ENCODE measurements around the gene MYO5B.

The MYO5B gene

GRCh38 chr18:49878567-49879270 lies 316.2 kb downstream of the MYO5B start:
- Histone ChIP-seq H3K9me3 (replicated peaks; ENCODE audit: insufficient read depth, low read length) (no peaks in the 10 kb centered on the region), H3K9me2 (replicated peaks; ENCODE audit: insufficient read depth, low read length) (no peaks in the 10 kb centered on the region), H3K9ac (ENCODE audit: low read length) (no peak overlapping the region), H3K36me3 (replicated peaks; ENCODE audit: insufficient read depth, low read length) (no peaks in the 10 kb centered on the region), H4K20me1 (ENCODE audit: insufficient read depth, low read length) (no peaks in the 10 kb centered on the region), H3K27me3 (replicated peaks; ENCODE audit: insufficient read depth, low read length) (no peaks in the 10 kb centered on the region), H3F3A (ENCODE audit: insufficient read depth, low read length) (peaks cover 5% of the 10 kb centered on the region), H3K4me1 (ENCODE audit: low read length) (peaks cover 12% of the 10 kb centered on the region), H2AFZ (ENCODE audit: low read length) (no peak overlapping the region), H3K4me2 (ENCODE audit: low read depth, low read length) (no peak overlapping the region), H3K27ac (ENCODE audit: low read length) (no peak overlapping the region), H3K4me3 (ENCODE audit: low read length) (no peak overlapping the region), H3K79me2 (ENCODE audit: low read length) (no peaks in the 10 kb centered on the region)
- TF ChIP-seq CTCF (IDR thresholded peaks at IDR 0.05; ENCODE audit: low read length) (no peak), EZH2 (optimal IDR thresholded peaks at IDR 0.05; ENCODE audit: low read depth, low read length) (no peak), EZH2phosphoT487 (IDR thresholded peaks at IDR 0.05; ENCODE audit: low read length) (no peak)
- DNase-seq = no peak

GRCh38 chr18:49878015-49878414 lies 316.9 kb downstream of the MYO5B start:
- Histone ChIP-seq H3K79me2 (ENCODE audit: low read length) (no peaks in the 10 kb centered on the region), H3K4me3 (ENCODE audit: low read length) (no peak overlapping the region), H3K27me3 (replicated peaks; ENCODE audit: insufficient read depth, low read length) (no peaks in the 10 kb centered on the region), H2AFZ (ENCODE audit: low read length) (no peak overlapping the region), H3K9ac (ENCODE audit: low read length) (no peak overlapping the region), H3K9me3 (replicated peaks; ENCODE audit: insufficient read depth, low read length) (no peaks in the 10 kb centered on the region), H3K4me1 (ENCODE audit: low read length) (peaks cover 12% of the 10 kb centered on the region), H3K4me2 (ENCODE audit: low read depth, low read length) (no peak overlapping the region), H3F3A (ENCODE audit: insufficient read depth, low read length) (peaks cover 5% of the 10 kb centered on the region), H3K9me2 (replicated peaks; ENCODE audit: insufficient read depth, low read length) (no peaks in the 10 kb centered on the region), H4K20me1 (ENCODE audit: insufficient read depth, low read length) (no peaks in the 10 kb centered on the region), H3K27ac (ENCODE audit: low read length) (no peak overlapping the region), H3K36me3 (replicated peaks; ENCODE audit: insufficient read depth, low read length) (no peaks in the 10 kb centered on the region)
- TF ChIP-seq EZH2 (optimal IDR thresholded peaks at IDR 0.05; ENCODE audit: low read depth, low read length) (no peak), EZH2phosphoT487 (IDR thresholded peaks at IDR 0.05; ENCODE audit: low read length) (no peak), CTCF (IDR thresholded peaks at IDR 0.05; ENCODE audit: low read length) (no peak)
- no peak for DNase-seq

GRCh38 chr18:49876536-49876935 lies 318.4 kb downstream of the MYO5B start:
- Histone ChIP-seq H3K27me3 (replicated peaks; ENCODE audit: insufficient read depth, low read length) (no peaks in the 10 kb centered on the region), H3K9me3 (replicated peaks; ENCODE audit: insufficient read depth, low read length) (no peaks in the 10 kb centered on the region), H3K27ac (ENCODE audit: low read length) (no peak overlapping the region), H3K4me1 (ENCODE audit: low read length) (peaks cover 12% of the 10 kb centered on the region), H2AFZ (ENCODE audit: low read length) (no peak overlapping the region), H3K4me3 (ENCODE audit: low read length) (no peak overlapping the region), H3K36me3 (replicated peaks; ENCODE audit: insufficient read depth, low read length) (no peaks in the 10 kb centered on the region), H4K20me1 (ENCODE audit: insufficient read depth, low read length) (no peaks in the 10 kb centered on the region), H3K9me2 (replicated peaks; ENCODE audit: insufficient read depth, low read length) (no peaks in the 10 kb centered on the region), H3F3A (ENCODE audit: insufficient read depth, low read length) (peaks cover 5% of the 10 kb centered on the region), H3K4me2 (ENCODE audit: low read depth, low read length) (no peak overlapping the region), H3K9ac (ENCODE audit: low read length) (no peak overlapping the region), H3K79me2 (ENCODE audit: low read length) (no peaks in the 10 kb centered on the region)
- no peak for DNase-seq
- TF ChIP-seq EZH2phosphoT487 (IDR thresholded peaks at IDR 0.05; ENCODE audit: low read length) = no peak
- TF ChIP-seq EZH2 (optimal IDR thresholded peaks at IDR 0.05; ENCODE audit: low read depth, low read length) = no peak
- no peak for TF ChIP-seq CTCF (IDR thresholded peaks at IDR 0.05; ENCODE audit: low read length)
